Gastrocnemius medialis (tissue), 4 donors: ENCODE results near the gene PERM1. TPM values are rescaled to one million over a fixed set of nuclear protein-coding genes. Genes with fewer than 3 reads are reported as not detected.

Experiments
- ATAC-seq, 2 donors: fragments of 150-250 bp; one replicate each; pipeline ENCODE4 v1.9.1; 2016
- DNase-seq, 2 donors: peaks; one replicate each; pipeline ENCODE4 v3.0.0-alpha.2; 2019
- H3K27ac ChIP-seq, 4 donors: fragments of 200-600 bp; sonication (generic); 1 replicate in 1 of 4; 2 replicates in 3 of 4; pipeline ENCODE4 v1.5.1; 2016 to 2018; ENCODE audit warnings: mild to moderate bottlenecking in 2 of 4, moderate library complexity in 1 of 4
- H3K27me3 ChIP-seq, 3 donors: fragments of 200-600 bp; sonication (generic) in 2 of 3; 1 replicate in 1 of 3; 2 replicates in 2 of 3; pipeline versions ENCODE4 v1.5.1 to v1.6.0; 2016 to 2019; ENCODE audit warnings: mild to moderate bottlenecking in 1 of 3, moderate library complexity in 1 of 3
- H3K36me3 ChIP-seq, 2 donors: fragments of 200-600 bp; sonication (generic) in 1 of 2; one replicate each; pipeline ENCODE4 v1.5.1; 2017 to 2018
- H3K4me1 ChIP-seq, 2 donors: fragments of 200-600 bp; sonication (generic) in 1 of 2; one replicate each; pipeline ENCODE4 v1.5.1; 2016 to 2017; ENCODE audit warnings: mild to moderate bottlenecking in 2 of 2
- H3K4me3 ChIP-seq, 4 donors: fragments of 200-600 bp; sonication (generic) in 3 of 4; 1 replicate in 1 of 4; 2 replicates in 3 of 4; pipeline ENCODE4 v1.5.1; 2016 to 2019; ENCODE audit warnings: mild to moderate bottlenecking in 2 of 4
- H3K9me3 ChIP-seq, 3 donors: fragments of 200-600 bp; sonication (generic) in 2 of 3; 1 replicate in 1 of 3; 2 replicates in 2 of 3; pipeline ENCODE4 v1.5.1; 2016 to 2019
- POLR2A ChIP-seq, 2 donors: fragments of 450-650 bp; IDR thresholded peaks; one replicate each; pipeline ENCODE4 v1.6.1; 2017; ENCODE audit warnings: antibody characterized with exemption in 2 of 2, mild to moderate bottlenecking in 2 of 2, moderate library complexity in 2 of 2
- in situ Hi-C, 4 donors: fragments of 200-750 bp; cut with MboI; loops; one replicate each; pipeline versions ENCODE4 v1.15.0 to v1.8.0; 2017; ENCODE audit warnings: low sequenced_read_pairs in 4 of 4
- intact Hi-C: fragments of 100-400 bp; cut with DNase I; formaldehyde crosslinking; loops from one replicate; pipeline ENCODE4 v1.15.1; 2023; ENCODE audit warnings: low total_unique reads
- total RNA-seq, 4 donors: library from RNA; depleted of rRNA; stranded (reverse); fragments of >200 nt; gene quantifications; one replicate each; pipeline versions ENCODE4 v1.1.0 to v1.2.3, GENCODE V29; 2016
- TF ChIP-seq, protein P1 (sequence below), 5 experiments: fragments of 450-650 bp in 3 of 5; fragments of 200-600 bp in 2 of 5; sonication (generic) in 2 of 5; IDR thresholded peaks in 4 of 5; conservative IDR thresholded peaks in 1 of 5; 1 replicate in 4 of 5; 2 replicates in 1 of 5; pipeline ENCODE4 v1.5.1; 2016 to 2019; ENCODE audit warnings: antibody characterized with exemption in 5 of 5, mild to moderate bottlenecking in 3 of 5, moderate library complexity in 3 of 5

The PERM1 gene
- total RNA-seq, 4 donors from 2014 or later, result 38.9 to 218 (median 98.8) TPM

- H3K27ac ChIP-seq, result no peak overlapping the region
- intact Hi-C loops, result no loop called here
- H3K4me1 ChIP-seq, result peaks cover 0 to 5% of the 10 kb centered on the region in 2 donors
Observed at GRCh38 chr1:1025730-1026129, 43.8 kb upstream of the PERM1 start.

DNA sequence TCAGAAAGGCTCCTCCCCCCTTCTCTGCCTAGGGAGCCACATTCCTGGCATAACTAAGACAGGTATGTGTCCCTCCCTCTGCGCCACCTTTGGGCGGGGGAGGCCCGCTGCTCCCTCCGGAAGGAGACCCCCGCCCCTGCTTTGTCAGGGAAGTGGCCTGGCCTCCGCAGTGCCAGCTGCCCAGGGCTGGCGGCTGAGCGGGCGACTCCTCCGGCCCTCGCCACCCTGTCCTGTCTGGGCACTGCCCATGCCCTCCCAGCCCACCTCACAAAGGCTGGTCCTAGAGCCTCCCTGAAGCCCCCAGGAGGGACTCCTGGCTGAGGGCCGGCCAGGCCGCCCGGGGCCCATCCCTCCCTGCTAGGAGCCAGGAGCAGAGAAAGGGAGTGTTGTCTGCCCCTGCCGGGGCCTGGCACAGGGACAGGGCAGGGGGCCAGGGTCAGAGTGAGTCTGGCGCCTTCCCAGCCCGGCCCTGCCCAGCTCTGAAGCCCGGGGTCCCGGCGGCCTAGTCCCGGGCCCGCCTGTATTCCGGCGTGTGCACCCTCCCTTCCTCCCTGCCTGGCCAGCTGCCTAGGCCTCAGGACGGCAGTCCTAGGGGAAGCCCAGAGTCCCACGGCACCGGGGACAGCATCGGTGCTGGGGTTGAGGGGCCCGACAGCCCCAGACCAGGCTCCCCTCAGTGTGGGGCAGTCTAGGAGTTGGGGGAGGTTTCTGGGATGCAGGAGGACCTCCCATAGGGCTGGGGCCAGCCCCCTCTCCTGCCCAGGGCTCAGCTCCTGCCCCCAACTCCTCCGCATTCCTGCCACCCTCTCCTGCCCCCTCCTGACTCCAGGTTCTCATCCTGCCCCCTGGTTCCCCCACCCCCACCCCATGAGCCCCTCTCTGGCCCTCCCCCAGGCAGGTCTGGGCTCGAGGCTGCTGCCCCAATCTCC is 43.1 kb upstream of the PERM1 start:
- Histone ChIP-seq H3K4me1 (peaks cover 0 to 9% of the 10 kb centered on the region in 2 donors), H3K27me3 (peaks cover 6 to 10% (median 10%) of the 10 kb centered on the region in 3 donors), H3K9me3 (no peaks in the 10 kb centered on the region), H3K4me3 (no peak overlapping the region), H3K27ac (no peak overlapping the region), H3K36me3 (no peaks in the 10 kb centered on the region)
- no peak for ATAC-seq
- no peak for TF ChIP-seq POLR2A (IDR thresholded peaks at IDR 0.05)
- TF ChIP-seq, protein P1, sequence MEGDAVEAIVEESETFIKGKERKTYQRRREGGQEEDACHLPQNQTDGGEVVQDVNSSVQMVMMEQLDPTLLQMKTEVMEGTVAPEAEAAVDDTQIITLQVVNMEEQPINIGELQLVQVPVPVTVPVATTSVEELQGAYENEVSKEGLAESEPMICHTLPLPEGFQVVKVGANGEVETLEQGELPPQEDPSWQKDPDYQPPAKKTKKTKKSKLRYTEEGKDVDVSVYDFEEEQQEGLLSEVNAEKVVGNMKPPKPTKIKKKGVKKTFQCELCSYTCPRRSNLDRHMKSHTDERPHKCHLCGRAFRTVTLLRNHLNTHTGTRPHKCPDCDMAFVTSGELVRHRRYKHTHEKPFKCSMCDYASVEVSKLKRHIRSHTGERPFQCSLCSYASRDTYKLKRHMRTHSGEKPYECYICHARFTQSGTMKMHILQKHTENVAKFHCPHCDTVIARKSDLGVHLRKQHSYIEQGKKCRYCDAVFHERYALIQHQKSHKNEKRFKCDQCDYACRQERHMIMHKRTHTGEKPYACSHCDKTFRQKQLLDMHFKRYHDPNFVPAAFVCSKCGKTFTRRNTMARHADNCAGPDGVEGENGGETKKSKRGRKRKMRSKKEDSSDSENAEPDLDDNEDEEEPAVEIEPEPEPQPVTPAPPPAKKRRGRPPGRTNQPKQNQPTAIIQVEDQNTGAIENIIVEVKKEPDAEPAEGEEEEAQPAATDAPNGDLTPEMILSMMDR (IDR thresholded peaks at IDR 0.05 in 4 of 5, conservative IDR thresholded peaks at IDR 0.05 in 1 of 5), result no peak
- intact Hi-C loops, result no loop called here
- DNase-seq, result no peak
- in situ Hi-C loops, result no loop called here

More at GRCh38 chr1:1025730-1026129, 43.8 kb upstream of the PERM1 start:
- Histone ChIP-seq H3K36me3 (no peaks in the 10 kb centered on the region), H3K4me3 (no peak overlapping the region), H3K9me3 (no peaks in the 10 kb centered on the region), H3K27me3 (peaks cover 2 to 8% (median 8%) of the 10 kb centered on the region in 3 donors)
- ATAC-seq (no peak), DNase-seq (no peak)
- in situ Hi-C loops, result no loop called here
- TF ChIP-seq POLR2A (IDR thresholded peaks at IDR 0.05), result no peak
- TF ChIP-seq, protein P1 (IDR thresholded peaks at IDR 0.05 in 4 of 5, conservative IDR thresholded peaks at IDR 0.05 in 1 of 5), result no peak

DNA sequence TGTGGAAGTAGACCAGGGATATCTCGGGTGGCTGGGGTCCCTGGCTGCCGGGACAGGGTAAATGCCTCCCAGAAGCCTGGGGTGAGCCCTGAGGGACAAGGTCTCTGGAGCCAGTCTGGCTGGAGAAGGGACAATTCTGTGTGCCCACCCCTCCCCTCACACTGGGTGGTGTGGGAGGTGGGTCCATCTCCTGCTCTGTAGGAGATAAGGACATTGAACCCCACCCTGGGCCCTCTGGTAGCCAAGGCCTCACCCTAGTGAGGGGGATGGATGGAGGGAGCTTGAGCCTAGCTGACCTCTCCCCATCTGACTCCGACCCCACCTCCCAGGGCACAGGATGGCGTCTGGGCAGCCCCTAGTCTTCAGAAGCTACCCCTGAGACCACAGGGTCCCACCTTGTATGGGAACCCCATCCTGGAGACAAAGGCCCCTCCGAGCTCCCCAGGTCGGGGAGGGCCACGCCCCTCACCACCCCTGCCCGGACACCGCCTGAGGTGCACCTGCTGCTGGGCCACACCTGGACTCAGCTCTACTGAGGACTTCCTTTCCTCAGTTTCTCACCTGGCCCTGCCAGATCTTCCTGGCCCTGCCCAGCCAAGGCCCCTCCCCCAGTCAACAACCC is 42.4 kb upstream of the PERM1 start:
- Histone ChIP-seq H3K4me3 (no peak overlapping the region), H3K27ac (no peak overlapping the region), H3K36me3 (no peaks in the 10 kb centered on the region), H3K9me3 (no peaks in the 10 kb centered on the region), H3K4me1 (peaks cover 0 to 9% of the 10 kb centered on the region in 2 donors), H3K27me3 (peaks cover 6 to 10% (median 10%) of the 10 kb centered on the region in 3 donors)
- in situ Hi-C loops, result no loop called here
- no peak for DNase-seq
- no peak for ATAC-seq
- TF ChIP-seq, protein P1 (IDR thresholded peaks at IDR 0.05 in 4 of 5, conservative IDR thresholded peaks at IDR 0.05 in 1 of 5), result no peak
- no peak for TF ChIP-seq POLR2A (IDR thresholded peaks at IDR 0.05)
- intact Hi-C loops, result no loop called here

DNA sequence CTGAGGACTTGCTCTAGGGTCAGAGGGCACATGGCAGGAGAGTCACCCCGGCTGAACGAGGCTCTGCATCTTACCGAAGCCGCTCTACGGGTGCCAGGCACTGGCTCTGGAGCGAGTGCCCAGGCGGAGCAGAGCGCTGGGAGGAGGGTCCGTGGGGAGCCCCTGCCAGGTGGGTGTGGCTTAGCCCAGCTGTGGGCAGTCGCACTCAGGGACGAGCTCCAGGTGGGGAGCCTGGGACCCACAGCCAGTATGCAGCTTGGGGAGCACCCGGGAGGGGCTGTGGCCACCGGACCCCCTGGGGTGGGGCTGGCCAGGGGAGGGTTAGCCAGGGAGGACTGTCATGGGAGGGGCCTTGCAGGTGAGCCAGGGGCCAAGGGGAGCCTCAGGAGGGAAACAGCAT is 41.8 kb upstream of the PERM1 start:
- TF ChIP-seq POLR2A (IDR thresholded peaks at IDR 0.05), result no peak
- Histone ChIP-seq H3K36me3 (no peaks in the 10 kb centered on the region), H3K27ac (no peak overlapping the region), H3K4me3 (no peak overlapping the region), H3K9me3 (no peaks in the 10 kb centered on the region), H3K4me1 (peaks cover 3 to 9% of the 10 kb centered on the region in 2 donors), H3K27me3 (peaks cover 6 to 10% (median 10%) of the 10 kb centered on the region in 3 donors)
- in situ Hi-C loops (no loop called here), intact Hi-C loops (no loop called here)
- DNase-seq, result no peak
- no peak for ATAC-seq
